Kidney epithelial cell (primary cell): ENCODE data around the gene CDCP2. TPM values are rescaled to one million over a fixed set of nuclear protein-coding genes. Genes with fewer than 3 reads are reported as not detected.

Experiments used
- DNase-seq: peaks from one replicate; pipeline ENCODE4 v3.0.0-alpha.2; 2010; ENCODE audit warnings: low read depth
- H3K27me3 ChIP-seq: 2 replicates; pipeline ENCODE4 v1.6.0; 2011; ENCODE audit warnings: low read length; ENCODE audit not compliant: control insufficient read depth, insufficient read depth
- H3K36me3 ChIP-seq: 2 replicates; pipeline ENCODE4 v1.5.1; 2011; ENCODE audit warnings: low read length; ENCODE audit not compliant: control insufficient read depth, insufficient read depth
- H3K4me3 ChIP-seq: 2 replicates; pipeline ENCODE4 v1.5.1; 2011; ENCODE audit warnings: low read depth, mild to moderate bottlenecking, control low read depth, low read length
- total RNA-seq: library from RNA; depleted of rRNA; stranded (reverse); fragments of >200 nt; gene quantifications from 2 replicates; pipeline ENCODE4 v1.2.3, GENCODE V29; 2015
- TF ChIP-seq, protein P1 (sequence below): IDR thresholded peaks from 2 replicates; pipeline ENCODE4 v1.5.1; 2011; ENCODE audit warnings: mild to moderate bottlenecking, moderate library complexity, low read length, control low read depth, inconsistent platforms; ENCODE audit not compliant: insufficient read depth, poor library complexity, severe bottlenecking

The CDCP2 gene
- total RNA-seq, 1 donor from 2014 or later, result not detected

DNA sequence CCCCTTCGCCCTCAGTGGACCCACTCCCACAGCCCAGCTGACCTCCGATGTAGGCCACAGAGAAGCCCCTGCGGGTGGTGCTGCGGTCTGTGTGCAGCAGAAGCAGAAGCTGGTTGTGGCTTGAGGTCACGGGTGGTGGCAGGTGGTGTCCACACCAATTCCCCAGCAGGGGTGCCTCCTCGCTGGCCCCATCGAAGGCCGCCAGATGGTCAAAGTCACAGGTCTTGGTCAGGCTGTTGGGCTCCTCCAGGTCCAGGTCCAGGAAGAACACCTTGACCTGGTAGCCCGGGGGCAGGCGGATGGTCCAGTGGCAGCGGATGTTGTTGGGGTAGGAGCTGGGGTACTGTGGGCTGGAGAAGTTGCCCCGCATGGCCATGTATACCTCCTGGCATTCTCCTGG, 13.1 kb downstream of the CDCP2 start:
- TF ChIP-seq, protein P1, sequence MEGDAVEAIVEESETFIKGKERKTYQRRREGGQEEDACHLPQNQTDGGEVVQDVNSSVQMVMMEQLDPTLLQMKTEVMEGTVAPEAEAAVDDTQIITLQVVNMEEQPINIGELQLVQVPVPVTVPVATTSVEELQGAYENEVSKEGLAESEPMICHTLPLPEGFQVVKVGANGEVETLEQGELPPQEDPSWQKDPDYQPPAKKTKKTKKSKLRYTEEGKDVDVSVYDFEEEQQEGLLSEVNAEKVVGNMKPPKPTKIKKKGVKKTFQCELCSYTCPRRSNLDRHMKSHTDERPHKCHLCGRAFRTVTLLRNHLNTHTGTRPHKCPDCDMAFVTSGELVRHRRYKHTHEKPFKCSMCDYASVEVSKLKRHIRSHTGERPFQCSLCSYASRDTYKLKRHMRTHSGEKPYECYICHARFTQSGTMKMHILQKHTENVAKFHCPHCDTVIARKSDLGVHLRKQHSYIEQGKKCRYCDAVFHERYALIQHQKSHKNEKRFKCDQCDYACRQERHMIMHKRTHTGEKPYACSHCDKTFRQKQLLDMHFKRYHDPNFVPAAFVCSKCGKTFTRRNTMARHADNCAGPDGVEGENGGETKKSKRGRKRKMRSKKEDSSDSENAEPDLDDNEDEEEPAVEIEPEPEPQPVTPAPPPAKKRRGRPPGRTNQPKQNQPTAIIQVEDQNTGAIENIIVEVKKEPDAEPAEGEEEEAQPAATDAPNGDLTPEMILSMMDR, result no peak

DNA sequence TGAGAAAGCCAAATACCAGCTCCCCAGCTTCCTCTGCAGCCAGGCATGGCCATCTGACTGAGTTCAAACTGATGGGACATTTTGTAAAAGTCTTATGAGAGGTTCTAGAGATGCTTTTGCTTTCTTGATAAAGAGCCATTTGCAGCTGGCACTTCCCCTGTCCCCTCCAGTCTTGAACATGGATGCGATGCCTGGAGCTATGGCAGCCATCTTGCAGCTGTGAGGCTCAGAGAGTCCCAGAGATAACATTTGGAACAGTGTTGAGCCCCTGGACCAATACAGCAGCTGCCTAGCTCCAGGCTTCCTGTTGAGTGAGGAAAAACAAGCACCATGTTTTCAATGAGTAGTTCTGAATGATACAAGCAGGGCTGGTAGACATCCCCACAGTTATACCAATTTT, 13.8 kb downstream of the CDCP2 start:
- Histone ChIP-seq H3K27me3 (no peaks in the 10 kb centered on the region), H3K4me3 (no peak overlapping the region), H3K36me3 (no peaks in the 10 kb centered on the region)
- TF ChIP-seq, protein P1, result no peak
- no peak for DNase-seq

More for the DNA sequence above, 13.1 kb downstream of the CDCP2 start:
- Histone ChIP-seq H3K36me3 (no peaks in the 10 kb centered on the region), H3K27me3 (no peaks in the 10 kb centered on the region), H3K4me3 (no peak overlapping the region)
- no peak for DNase-seq

DNA sequence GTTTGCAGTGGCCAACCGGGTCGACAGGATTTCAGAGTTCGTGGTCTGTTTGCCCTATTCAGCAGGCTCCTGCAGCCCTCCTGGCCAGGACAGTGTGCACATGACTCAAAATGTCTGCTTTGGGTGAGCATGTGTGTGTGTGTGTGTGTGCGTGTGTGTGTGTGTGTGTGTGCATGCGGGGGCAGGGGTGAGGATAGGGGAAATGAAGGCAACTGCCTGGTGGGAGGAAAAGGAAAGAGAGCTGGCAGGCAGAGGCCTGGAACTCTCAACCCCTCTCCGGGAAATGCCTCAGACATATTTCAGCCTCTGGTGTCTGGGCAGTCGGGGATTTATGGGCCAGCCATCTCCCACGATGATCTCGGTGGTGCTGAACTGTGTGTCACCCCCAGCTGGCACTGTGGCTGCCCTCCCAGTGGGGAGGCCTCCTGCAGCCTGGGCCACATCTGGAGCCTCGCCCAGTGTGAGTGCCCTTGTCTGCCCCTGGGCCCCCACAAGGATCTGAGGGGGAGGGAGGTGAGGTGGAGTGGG, 15.2 kb downstream of the CDCP2 start:
- no peak overlapping the region for H3K4me3 ChIP-seq
- TF ChIP-seq, protein P1, result no peak
- H3K36me3 ChIP-seq, result no peaks in the 10 kb centered on the region
- no peaks in the 10 kb centered on the region for H3K27me3 ChIP-seq
- DNase-seq, result peak; percentile 32

DNA sequence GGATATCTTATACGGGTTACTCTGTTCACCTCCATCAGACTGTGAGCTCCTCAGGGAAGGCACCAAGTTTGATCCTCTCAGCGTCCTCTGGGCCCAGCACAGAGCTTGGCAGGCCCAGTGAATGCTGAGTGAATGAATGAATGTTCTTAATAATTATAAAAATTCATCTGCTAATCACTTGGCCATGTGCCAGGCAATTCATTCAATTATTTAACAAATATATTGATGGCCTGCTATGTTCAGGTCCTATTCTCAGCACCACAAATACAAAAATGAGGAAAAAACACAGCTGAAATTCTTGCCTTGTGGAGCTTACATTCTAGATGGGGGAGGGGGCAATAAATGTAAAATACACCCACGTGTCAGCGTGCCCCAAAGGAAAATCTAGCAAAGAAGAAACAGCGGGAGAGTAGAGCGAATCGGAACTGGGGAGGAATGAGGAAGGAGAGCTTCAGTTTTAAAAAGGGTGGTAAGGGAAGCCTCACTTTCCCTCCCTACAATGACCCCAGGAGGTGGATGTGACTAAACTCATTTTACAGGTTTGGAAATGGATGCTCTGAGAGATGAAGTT, 15.8 kb downstream of the CDCP2 start:
- Histone ChIP-seq H3K36me3 (no peaks in the 10 kb centered on the region), H3K4me3 (no peak overlapping the region), H3K27me3 (no peaks in the 10 kb centered on the region)
- TF ChIP-seq, protein P1, result no peak
- DNase-seq, result no peak

DNA sequence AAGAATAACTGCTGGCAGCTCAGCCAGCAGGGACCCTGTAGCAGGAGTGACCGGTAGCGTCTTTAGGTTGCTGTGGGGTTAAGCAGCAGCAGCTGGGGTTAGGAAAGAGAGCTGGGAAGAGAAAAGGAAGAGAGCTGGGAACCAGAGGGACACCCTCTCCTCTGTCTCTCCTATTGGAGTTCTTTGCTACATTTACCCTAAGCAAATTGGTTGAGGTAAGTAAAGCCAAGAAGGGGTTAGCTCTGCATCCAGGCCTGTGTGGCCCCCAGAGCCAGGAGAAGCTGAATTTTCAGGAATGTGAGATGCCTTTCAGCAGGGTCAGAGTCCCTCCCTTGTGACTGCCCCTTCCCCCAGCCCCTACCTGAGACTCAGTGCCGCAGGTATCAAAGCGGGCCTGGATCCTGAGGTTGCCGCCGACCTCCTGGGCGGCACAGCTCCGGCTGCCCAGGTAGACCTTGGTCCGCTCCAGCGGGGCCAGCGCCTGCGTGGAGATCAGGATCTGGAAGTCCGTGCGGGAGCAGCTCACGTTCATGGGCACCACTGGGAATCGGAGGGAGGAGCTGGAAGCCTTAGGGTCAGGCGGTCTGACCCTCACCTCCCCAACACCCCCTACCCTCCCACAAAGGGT, 16.4 kb downstream of the CDCP2 start:
- TF ChIP-seq, protein P1, result no peak
- H3K36me3 ChIP-seq, result no peaks in the 10 kb centered on the region
- DNase-seq, result no peak
- no peaks in the 10 kb centered on the region for H3K27me3 ChIP-seq
- no peak overlapping the region for H3K4me3 ChIP-seq

DNA sequence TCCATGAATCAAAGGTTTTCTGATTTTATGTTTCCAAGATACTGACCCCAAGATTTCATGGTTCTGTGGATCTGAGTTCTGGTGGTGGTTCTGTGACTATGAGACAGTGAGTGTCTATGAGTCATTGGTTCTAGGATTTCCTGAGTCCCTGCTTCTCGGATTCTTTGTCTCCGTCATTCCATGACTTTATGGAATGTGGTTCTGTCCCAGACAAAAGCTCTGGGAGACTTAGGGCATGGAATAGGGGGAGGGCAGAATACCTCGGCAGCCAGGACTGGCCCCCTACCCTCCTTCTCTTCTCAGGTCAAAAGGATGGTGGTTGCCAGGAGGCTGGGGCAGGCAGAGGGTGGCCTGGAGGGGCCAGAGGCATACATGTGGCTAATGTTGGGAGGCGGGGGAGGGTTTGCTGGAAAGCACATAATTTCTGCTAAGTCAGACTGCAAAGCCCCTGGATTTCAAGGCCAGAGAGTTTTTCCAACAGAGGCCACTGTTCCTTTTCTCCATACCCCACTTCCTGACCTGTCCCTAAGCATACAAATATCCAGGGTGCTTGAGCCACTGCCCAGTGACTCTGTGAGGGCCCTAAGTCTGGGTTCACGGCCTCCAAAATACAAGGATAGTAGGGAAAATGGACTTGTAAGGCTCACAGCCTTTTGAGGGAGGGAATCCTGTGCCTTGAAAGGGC, 17.2 kb downstream of the CDCP2 start:
- no peak for DNase-seq
- TF ChIP-seq, protein P1, result no peak
- H3K4me3 ChIP-seq, result no peak overlapping the region
- H3K36me3 ChIP-seq, result no peaks in the 10 kb centered on the region
- H3K27me3 ChIP-seq, result no peaks in the 10 kb centered on the region
